ENCODE data around the gene OR51B4.
"Not testable (repeated sequence)": the region's sequence is repeated elsewhere in the genome, so short reads cannot be mapped to it uniquely, and the experiment has no call there.

Gene OR51B4
- 0 to 0.37 (median 0) reads per million in 18 experiments for total RNA-seq

GRCh38 chr11:5301846-5302245, at the start of gene OR51B4:
Gene OR51B4 (minus strand): TSS chr11:5301946. CDS start chr11:5301946, 0 bp downstream.
- DNase-seq = no peak

DNA sequence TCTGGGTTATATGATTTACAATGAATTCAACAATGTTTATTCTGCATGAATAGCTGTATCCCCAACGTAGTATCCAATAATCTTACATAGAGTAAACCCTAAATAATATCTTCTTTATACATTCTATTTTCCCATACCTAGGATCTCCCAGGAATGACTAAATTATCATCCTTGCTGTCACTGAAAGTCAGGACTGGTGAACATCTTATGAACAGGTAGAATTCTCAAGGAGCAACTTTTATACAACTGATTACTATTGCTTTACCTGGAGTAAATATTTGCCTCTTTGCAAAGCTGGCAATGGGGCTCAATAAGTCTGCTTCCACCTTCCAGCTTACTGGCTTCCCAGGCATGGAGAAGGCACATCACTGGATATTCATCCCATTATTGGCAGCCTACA, 49.5 kb upstream of the OR51B4 start, which contains the start of gene OR51B6:
Gene OR51B6, plus strand, starts transcription at position 301 of the 400 bp plus-strand sequence. Its CDS starts 0 bp downstream, at position 301.
- DNase-seq = no peak

DNA sequence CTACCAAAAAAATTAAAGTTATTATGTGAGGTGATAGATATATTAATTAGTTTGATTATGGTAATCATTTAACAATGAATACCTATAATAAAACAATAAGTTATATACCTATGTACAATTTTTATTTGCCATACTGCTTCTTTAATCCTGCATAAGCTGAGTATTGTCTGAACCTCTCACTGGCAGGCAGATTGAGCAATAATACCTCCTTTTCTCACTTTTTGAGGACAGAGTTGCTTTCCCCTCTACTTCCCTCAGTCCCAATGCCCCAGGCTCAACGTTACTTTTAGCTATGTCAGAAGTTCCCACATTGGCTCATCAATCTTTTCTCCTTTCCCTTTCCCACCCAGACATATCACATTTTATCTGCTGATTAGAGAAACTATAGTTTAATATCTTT, 47.8 kb upstream of the OR51B4 start:
- no peak for DNase-seq

GRCh38 chr11:5348551-5349194, 46.9 kb upstream of the OR51B4 start:
- DNase-seq = no peak

- DNase-seq = no peak
Measured at GRCh38 chr11:5345831-5346230, 44.1 kb upstream of the OR51B4 start.

- no peak for DNase-seq
Measured at GRCh38 chr11:5343474-5344335, 42.0 kb upstream of the OR51B4 start, which contains the start of gene OR51B5. Gene OR51B5 (minus strand): TSS chr11:5343524. CDS start chr11:5343524, 0 bp downstream.

- DNase-seq = no peak
Measured at GRCh38 chr11:5339771-5340322, 38.1 kb upstream of the OR51B4 start.

- not testable (repeated sequence) for DNase-seq
Measured at GRCh38 chr11:5337253-5337652, 35.5 kb upstream of the OR51B4 start.

DNA sequence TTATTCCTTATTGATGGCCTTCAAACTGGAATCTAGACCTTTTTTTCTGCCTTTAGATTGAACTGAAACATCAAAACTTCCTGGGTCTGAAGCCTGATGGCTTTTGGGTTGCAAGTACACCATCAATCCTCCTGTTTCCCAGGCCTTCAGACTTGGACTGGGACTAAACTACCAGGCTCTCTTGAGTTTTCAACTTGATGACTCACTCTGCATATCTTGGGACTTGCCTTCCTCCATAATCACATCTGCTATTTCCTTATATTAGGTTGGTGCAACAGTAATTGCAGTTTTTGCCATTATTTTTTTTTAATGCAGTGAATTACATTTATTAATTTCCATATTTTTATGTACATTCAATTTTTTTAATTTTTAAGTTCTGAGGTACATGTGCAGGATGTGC, 34.6 kb upstream of the OR51B4 start:
- DNase-seq = no peak

DNA sequence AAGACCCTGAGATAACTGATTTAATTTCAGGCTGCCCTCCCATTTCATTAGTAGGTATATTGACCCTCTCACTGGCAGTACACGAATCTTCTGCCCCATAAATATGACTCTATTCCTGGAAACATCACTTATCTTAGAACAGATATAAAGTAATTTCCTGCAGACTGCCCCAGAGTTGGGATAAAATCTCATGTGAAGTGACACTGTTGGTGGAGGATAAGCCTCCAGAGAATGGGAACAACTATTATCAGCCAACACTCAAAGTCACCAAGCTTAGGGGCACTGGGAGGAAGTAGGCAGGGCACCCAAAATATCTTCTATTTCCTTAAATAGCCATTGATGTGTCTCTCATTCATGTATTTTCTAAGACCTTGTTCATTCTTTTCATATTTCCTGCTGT, 33.4 kb upstream of the OR51B4 start:
- no peak for DNase-seq

DNA sequence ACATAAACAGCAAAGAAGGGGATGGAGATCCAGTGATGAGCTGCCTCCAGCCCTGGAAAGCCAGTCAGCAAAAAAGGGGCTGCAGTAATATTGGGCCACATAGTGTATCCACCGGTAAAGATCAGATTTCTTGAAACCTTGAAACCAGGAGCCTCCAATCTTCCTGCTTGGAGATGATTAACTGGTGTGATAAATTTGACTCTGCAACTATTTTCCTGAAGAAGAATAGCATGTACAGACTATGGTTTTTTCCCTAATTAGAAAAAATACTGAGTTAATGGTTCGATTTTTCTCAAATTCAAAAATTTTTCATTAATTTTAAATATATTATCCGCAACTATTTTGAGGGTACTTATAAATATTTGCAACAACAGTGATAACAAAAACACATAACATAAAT, 22.5 kb upstream of the OR51B4 start, which contains the start of gene OR51B2:
Gene OR51B2, minus strand, starts transcription at position 101 of the 400 bp plus-strand sequence. Its CDS starts 0 bp downstream, at position 101.
- no peak for DNase-seq

DNA sequence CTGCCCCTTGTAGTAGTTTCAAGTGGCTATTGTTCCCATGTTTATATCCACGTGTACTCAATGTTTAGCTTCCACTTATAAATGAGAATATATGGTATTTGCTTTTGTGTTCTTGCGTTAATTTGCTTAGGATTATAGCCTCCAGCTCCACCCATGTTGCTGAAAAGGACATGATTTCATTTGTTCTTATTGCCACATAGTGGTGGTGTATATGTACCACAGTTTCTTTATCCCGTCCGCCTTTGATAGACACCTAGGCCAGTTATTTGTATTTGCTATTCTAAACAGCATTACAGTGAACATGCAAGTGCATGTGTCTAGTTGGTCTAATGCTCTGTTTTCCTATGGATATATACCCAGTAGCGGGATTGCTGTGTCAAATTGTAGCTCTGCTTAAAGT, 15.5 kb upstream of the OR51B4 start:
- DNase-seq = no peak

DNA sequence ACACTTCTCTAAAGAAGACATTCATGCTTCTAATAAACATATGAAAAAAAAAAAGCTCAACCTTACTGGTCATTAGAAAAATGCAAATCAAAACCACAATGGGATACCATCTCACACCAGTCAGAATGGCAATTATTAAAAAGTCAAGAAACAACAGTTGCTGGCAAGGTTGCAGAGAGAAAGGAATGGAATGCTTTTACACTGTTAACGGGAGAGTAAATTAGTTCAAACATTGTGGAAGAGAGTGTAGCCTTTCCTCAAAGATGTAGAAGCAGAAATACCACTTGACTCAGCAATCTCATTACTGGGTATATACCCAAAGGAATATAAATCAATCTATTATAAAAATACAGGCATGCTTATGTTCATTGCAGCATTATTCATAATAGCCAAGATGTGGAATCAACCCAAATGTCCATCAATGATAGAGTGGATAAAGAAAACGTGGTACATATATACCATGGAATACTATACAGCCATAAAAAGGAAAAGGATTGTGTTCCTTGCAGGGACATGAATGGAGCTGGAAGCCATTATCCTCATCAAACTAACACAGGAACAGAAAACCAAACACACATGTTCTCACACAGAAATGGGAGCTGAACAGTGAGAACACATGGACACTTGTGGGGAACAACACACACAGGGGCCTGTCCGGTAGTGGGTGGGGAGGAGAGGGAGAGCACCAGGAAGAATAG, 11.7 kb upstream of the OR51B4 start:
- not testable (repeated sequence) for DNase-seq

- DNase-seq = no peak
Measured at GRCh38 chr11:5310423-5310822, 8.7 kb upstream of the OR51B4 start.

DNA sequence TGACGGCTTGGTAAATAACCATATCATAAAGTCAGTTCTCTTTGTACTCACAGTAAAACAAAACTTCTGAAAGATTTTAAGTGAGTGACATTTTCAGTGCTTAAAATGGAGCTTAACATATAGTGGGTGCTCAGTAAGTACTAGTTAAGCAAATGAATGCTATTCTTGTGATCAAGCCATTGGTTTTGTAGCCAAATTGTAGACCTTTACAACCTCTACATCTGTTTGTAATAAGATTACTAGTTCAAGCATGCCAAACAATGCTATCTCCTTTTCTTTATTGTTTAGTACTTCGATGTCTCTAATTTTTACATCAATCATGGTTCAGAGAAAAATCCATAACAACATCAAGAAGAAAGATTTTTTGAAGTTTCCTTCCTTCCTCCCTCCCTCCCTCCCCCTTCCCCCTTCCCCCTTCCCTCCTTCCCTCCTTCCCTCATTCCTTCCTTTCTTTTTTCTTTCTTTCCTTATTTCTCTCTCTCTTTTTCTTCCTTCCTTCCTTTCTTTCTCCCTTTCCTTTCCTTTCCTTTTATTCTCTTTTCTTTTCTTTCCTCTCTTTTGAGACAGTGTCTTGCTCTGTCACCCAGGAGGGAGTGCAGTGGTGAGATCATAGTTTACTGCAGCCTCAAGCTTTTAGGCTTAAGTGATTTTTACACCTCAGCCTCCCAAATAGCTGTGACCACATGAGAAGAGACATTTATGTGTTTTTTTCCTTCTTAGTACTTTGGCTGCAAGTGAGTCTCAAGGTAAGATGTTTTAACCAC, 5.7 kb upstream of the OR51B4 start:
- DNase-seq = no peak

- DNase-seq = no peak
Measured at GRCh38 chr11:5304046-5304445, 2.3 kb upstream of the OR51B4 start.

GRCh38 chr11:5303626-5304025, 1.9 kb upstream of the OR51B4 start:
- no peak for DNase-seq

DNA sequence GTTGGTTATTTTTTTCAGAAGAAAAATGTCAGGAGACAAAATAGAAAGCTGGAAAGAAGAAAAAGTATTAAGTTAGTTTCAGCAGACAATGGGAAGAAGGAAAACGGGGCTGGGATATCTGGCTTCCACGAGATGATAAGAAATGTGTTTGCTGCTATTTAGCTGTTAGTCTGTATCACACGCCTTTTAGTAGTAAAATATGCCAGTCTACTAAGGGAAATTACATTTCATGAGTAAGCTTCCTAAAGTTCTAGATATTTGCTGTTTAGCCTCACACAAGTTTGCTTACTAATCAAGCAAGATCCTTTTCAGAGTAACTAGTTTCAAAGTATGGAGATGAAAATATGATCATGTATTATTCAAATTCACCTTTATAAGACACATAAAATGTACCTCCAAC, 1.5 kb downstream of the OR51B4 start:
- no peak for DNase-seq

GRCh38 chr11:5298451-5298850, 3.3 kb downstream of the OR51B4 start:
- no peak for DNase-seq

GRCh38 chr11:5297721-5298323, 3.9 kb downstream of the OR51B4 start:
- DNase-seq = no peak

- not testable (repeated sequence) for DNase-seq
Measured at GRCh38 chr11:5294342-5294995, 7.3 kb downstream of the OR51B4 start.

All from inflammatory macrophage (primary cell).